CMK (cell line): Measurements from ENCODE around the gene CREG2.
A peak's percentile ranks its signal among the peaks of the same experiment; 100 is the strongest.
"Not testable (repeated sequence)": the region's sequence is repeated elsewhere in the genome, so short reads cannot be mapped to it uniquely, and the experiment has no call there.

Source experiments
- DNase-seq: peaks from one replicate; pipeline ENCODE4 v3.0.0-alpha.2; 2010; ENCODE audit warnings: low read depth

Gene CREG2

GRCh38 chr2:101342625-101343008, 44.7 kb downstream of the CREG2 start:
- no peak for DNase-seq

DNA sequence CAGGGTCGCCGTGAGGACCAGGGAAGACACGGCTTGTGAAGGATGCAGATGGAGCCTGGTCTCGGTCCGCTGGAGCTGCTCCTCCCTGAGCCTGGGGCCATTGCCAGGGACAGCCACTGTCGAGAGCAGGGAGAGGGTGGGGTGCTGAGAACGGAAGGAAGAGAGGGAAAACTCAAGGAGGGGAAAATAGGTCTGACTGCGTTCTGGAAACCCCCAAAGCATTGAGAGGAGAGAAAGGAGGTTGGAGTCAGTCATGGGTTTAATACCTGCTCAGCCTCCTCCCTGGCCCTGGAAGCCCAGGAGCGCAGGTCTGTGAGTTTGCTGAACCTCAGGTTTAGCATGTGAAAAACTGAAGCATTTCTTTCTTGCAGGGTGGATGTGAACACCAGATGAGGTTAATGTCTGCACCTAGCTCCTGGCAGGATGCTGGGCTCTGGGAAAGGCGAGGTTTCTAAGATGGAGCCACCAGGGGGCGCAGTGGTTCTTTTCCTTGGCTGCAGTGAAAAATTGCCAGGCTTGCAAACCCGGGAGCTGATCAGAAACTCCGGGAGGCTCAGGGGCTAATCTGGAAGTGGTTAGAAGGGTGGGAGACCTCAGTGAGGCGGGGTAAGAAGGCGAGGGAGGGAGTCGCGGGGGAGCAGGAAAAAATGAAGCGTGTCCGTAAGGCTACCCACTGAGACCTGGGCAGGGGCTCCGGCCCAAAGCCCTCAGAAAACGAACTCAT, 45.2 kb downstream of the CREG2 start:
- DNase-seq, result no peak

GRCh38 chr2:101341421-101341820, 45.9 kb downstream of the CREG2 start:
- DNase-seq, result no peak

GRCh38 chr2:101340141-101340551, 47.2 kb downstream of the CREG2 start:
- DNase-seq, result no peak

DNA sequence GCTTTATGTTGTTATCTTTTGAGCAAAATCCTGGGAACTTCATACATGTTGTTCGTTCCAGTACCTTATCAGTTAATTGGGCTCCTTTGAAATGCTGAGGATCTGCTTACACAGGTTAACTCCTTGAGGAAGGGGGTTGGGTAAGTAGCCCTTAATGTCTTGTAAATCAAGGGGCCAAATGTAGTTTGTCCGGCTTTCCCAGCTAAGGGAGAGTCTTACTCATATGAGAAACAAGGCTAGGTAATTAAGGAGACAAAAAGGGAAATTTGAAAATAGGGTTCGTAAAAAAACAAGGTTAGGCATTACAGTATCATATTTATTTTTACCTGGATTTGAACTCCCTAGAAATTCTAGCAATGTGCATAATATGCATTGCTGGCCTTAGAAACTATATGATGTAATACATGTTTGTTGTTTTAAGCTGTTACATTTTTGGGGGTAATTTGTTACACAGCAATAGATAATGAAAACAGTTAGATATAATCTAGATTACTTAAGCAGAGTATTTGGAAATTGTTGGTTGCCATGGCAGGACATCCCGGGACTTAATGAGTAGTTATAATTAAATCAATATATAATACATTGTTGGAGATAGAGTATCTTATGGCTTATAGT, 47.9 kb downstream of the CREG2 start:
- no peak for DNase-seq

- no peak for DNase-seq
Measured at GRCh38 chr2:101337877-101338276, 49.4 kb downstream of the CREG2 start.

DNA sequence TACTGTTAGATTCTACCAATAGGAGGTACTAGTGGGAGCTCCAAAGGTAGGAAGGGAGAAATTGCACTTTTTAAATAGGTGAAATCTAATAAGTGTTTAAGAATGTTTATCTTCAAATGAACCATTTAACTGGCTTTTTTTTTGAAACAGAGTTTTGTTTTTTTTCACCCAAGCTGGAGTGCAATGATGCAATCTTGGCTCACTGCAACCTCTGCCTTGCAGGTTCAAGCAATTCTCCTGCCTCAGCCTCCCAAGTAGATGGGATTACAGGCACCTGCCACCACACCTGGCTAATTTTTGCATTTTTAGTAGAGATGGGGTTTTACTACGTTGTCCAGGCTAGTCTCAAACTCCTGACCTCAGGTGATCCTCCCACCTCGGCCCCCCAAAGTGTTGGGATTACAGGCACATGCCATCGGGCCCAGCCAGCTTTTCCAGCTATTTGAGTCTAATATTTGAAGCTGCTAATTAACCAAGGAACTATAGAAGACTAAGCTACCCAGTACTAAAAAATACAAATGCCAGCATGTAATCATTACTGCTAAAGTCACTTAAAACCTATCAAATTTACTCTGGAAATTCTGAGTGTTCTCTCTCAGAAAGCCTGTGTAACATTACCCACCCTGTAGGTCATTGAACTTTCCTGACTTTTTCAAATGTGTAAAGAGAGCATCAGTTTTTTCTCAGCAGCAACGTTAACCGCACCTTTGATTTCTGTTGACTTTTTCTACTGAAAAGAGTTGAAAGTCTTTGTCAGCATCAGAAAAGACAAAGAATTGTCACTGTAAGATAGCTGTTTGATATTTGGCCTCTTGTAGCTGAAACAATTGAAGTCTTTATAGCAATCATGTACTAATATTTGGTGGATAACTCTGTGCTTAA, 54.2 kb downstream of the CREG2 start:
- DNase-seq, result no peak

DNA sequence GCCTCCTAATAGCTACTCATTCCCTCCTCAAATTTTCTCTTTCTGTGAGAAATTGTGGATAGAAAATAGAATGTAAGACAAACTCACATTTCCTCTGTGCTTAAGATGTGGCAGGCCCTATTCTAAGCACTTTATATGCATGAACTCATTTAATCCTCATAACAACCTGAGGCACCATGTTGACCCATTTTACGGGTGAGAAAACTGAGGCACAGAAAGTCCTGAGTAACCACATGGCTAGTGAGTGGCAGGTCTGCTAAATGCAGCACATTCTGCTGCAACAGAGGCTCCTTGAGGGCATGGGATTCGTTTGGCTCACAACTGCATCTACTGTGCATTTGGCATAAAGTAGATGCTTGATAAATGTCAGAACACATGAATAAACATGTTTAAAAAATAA, 56.1 kb downstream of the CREG2 start:
- no peak for DNase-seq

DNA sequence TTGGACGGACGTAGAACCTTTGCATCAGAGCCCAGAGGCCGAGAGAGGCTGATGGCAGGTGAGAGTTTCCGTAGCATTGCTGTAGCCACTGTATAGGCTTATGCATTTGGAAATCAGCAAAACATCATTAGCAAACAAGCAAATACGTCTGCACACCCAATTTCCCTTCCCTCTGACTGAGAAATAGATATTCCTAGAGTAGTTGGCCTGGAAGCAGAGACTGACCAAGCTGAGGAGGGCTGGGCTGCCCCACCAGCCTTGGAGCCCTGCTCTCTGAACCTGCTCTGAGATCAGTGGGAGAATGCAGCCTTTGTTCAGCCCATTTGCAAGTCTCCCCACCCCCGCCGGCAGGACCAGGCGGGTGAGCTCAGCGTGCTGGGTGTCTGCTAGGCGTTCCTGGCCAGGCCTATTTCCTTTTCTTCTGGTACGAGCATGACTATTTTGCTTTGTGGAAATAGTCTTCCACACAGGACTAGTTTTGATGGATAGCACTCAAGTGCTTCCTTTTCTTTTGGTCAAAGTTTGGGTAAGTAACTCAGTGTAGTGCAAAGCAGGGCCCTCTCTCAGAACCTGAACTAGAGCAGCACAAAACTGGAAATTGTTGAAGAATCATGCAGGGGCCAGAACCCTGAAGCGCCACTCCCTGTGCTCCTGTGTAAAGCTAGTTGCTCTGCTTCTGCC, 56.9 kb downstream of the CREG2 start:
- DNase-seq, result no peak

GRCh38 chr2:101329026-101329425, 58.3 kb downstream of the CREG2 start:
- DNase-seq, result no peak

DNA sequence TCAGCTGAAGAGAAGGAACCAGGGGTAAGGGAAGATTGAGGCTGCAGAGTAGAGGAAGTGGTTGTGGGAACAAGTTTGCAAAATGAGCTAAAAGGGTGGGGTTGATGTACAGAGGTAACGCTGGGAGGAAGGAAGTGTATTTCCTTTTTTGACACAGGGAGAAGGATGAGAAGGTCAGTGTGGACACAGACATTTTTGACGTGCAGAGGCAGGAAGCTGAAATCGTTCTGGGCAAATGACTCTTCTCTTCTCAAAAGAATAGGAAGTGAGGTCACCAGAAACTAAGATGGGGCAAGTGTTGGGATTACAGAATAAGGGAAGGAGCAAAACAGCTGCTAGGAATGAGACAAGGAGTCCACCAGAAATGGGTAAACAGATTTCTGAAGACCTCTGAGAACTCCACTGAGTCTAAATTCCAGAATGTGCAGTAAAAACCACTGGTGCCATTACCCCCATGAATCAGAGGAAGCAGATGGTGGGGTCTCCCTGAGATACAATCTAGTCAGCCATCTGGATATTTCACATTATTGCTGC, 58.8 kb downstream of the CREG2 start:
- DNase-seq, result peak; percentile 77

GRCh38 chr2:101327863-101328394, 59.4 kb downstream of the CREG2 start:
- DNase-seq, result no peak

DNA sequence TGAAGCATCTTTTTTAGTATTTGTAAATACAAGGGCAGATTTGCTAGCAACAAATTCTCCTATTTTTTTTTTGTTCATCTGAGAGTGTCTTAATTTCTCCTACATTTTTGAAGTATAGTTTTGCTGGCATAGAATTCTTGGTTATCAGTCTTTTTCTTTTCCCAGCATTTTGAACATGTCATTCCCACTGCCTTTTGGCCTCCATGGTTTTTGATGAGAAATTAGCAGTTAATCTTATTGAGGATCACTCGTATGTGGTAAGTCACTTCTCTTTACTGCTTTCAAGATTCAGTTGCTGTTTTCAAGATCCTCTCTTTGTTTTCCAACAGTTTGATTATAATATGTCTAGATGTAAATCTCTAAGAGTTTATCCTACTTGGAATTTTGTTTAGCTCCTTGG, 61.9 kb downstream of the CREG2 start:
- DNase-seq, result no peak

DNA sequence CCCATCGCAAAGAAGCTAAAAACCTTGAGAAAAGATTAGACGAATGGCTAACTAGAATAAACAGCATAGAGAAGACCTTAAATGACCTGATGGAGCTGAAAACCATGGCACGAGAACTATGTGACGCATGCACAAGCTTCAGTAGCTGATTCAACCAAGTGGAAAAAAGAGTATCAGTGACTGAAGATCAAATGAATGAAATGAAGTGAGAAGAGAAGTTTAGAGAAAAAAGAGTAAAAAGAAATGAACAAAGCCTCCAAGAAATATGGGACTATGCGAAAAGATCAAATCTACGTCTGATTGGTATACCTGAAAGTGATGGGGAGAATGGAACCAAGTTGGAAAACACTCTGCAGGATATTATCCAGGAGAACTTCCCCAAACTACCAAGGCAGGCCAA, 70.7 kb downstream of the CREG2 start:
- DNase-seq, result not testable (repeated sequence)

DNA sequence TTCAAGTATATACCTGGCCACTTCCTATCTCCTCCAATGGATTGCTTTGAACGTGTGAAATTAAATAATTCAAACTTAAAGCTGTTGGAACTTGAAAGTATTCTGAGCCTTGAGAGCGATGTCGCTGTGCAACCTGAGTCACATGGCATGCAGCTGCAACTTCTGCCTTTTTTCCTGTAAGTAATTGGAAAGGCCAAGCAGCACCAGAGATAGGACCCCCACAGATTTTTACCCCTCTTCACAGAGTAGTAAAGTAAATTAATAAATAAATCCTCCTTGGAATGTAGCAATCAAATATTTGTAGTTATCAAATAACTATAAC, 75.6 kb downstream of the CREG2 start:
- DNase-seq, result no peak

GRCh38 chr2:101310834-101311695, 76.2 kb downstream of the CREG2 start:
- DNase-seq, result no peak

- DNase-seq, result no peak
Measured at GRCh38 chr2:101310090-101310833, 77.0 kb downstream of the CREG2 start.

DNA sequence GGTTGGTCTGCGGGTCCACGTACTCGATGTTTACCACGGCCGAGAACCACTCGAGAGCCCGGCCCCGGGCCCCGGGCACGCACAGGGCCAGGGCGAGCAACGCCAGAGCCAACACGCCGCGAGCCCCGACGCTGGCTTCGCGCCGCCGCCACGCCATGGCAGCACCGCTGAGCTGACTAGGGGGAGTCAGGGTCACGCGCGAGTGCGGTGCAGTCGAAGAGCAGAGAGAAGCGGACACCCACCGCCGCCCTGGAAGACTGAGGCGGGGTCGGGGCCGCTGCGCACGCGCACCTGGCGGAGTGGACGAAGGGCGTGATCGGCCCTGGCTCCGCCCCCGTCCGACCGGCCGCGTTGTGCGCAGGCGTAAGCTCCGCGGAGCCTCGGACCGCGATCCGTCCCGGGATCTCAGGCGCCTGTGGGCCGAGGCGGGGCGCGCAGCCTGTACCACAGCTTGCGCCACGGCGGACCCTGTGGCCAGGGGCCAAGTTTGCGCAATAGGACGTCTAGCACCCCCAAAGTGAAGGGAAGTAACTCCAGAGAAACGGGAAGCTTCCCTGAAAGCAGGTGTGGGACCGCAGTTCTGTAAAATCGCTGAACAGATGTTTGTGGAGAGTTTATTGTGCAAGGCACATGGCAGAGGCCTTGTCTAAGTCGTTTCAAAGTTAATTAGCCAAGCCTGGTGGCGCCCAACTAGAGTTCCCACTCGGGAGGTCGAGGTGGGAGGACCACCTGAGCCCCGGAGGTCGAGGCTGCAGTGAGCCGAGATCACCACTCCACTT, 78.7 kb downstream of the CREG2 start, which contains the start of gene RNF149:
RNF149 (minus strand) TSS at position 270 of the 779 bp plus-strand sequence; CDS start at position 157, 113 bp downstream.
- peak; percentile 82 for DNase-seq

- DNase-seq, result no peak
Measured at GRCh38 chr2:101307950-101308431, 79.3 kb downstream of the CREG2 start.
